Trophoblast cell (in vitro differentiated cells and primary cell): ENCODE results near the gene DNM3.

Experiments used
- DNase-seq, 2 donors: peaks; one replicate each; pipeline ENCODE4 v3.0.0-alpha.2; 2016
- H2AFZ ChIP-seq: 2 replicates; pipeline ENCODE4 v1.6.1; 2013; ENCODE audit warnings: low read length, moderate library complexity, mild to moderate bottlenecking; ENCODE audit not compliant: insufficient read depth, poor library complexity
- H2AK5ac ChIP-seq: 2 replicates; pipeline ENCODE4 v1.6.1; 2013; ENCODE audit warnings: mild to moderate bottlenecking, low read length
- H2BK120ac ChIP-seq: 2 replicates; pipeline ENCODE4 v1.6.1; 2013; ENCODE audit warnings: low read length, mild to moderate bottlenecking, moderate library complexity; ENCODE audit not compliant: insufficient read depth, poor library complexity
- H2BK12ac ChIP-seq: 2 replicates; pipeline ENCODE4 v1.6.1; 2013; ENCODE audit warnings: mild to moderate bottlenecking, low read length, moderate library complexity
- H2BK5ac ChIP-seq: 2 replicates; pipeline ENCODE4 v1.6.1; 2013; ENCODE audit warnings: low read length, low read depth, moderate library complexity, mild to moderate bottlenecking; ENCODE audit not compliant: poor library complexity
- H3K14ac ChIP-seq: 2 replicates; pipeline ENCODE4 v1.6.1; 2013; ENCODE audit warnings: mild to moderate bottlenecking, low read length
- H3K18ac ChIP-seq: 2 replicates; pipeline ENCODE4 v1.6.1; 2013; ENCODE audit warnings: mild to moderate bottlenecking, low read length
- H3K23ac ChIP-seq: 2 replicates; pipeline ENCODE4 v1.6.1; 2013; ENCODE audit warnings: low read length
- H3K27ac ChIP-seq: 2 replicates; pipeline ENCODE4 v1.5.1; 2013; ENCODE audit warnings: low read depth, mild to moderate bottlenecking, inconsistent platforms, low read length, moderate library complexity
- H3K27me3 ChIP-seq: 2 replicates; pipeline ENCODE4 v1.6.1; 2013; ENCODE audit warnings: inconsistent platforms, mild to moderate bottlenecking, low read length, moderate library complexity; ENCODE audit not compliant: insufficient read depth
- H3K36me3 ChIP-seq, 2 experiments: 1 replicate in 1 of 2; 2 replicates in 1 of 2; pipeline ENCODE4 v1.6.1; 2013; ENCODE audit warnings: low read length in 2 of 2, mild to moderate bottlenecking in 2 of 2, moderate library complexity in 1 of 2; ENCODE audit not compliant: insufficient read depth in 2 of 2, control insufficient read depth in 1 of 2
- H3K4ac ChIP-seq: 2 replicates; pipeline ENCODE4 v1.6.1; 2013; ENCODE audit warnings: low read depth, mild to moderate bottlenecking, low read length, moderate library complexity
- H3K4me1 ChIP-seq, 2 experiments: 1 replicate in 1 of 2; 2 replicates in 1 of 2; pipeline ENCODE4 v1.6.1; 2013; ENCODE audit warnings: low read length in 2 of 2, mild to moderate bottlenecking in 2 of 2, moderate library complexity in 1 of 2; ENCODE audit not compliant: insufficient read depth in 2 of 2, control insufficient read depth in 1 of 2
- H3K4me2 ChIP-seq: 2 replicates; pipeline ENCODE4 v1.6.1; 2013; ENCODE audit warnings: inconsistent platforms, mild to moderate bottlenecking, low read length, moderate library complexity
- H3K4me3 ChIP-seq: 2 replicates; pipeline ENCODE4 v1.5.1; 2013; ENCODE audit warnings: mild to moderate bottlenecking, low read depth, low read length, inconsistent platforms
- H3K79me1 ChIP-seq: one replicate; pipeline ENCODE4 v1.6.1; 2013; ENCODE audit warnings: low read length
- H3K79me2 ChIP-seq: 2 replicates; pipeline ENCODE4 v1.6.1; 2013; ENCODE audit warnings: low read length, mild to moderate bottlenecking; ENCODE audit not compliant: control insufficient read depth, insufficient read depth, poor library complexity
- H3K9ac ChIP-seq: 2 replicates; pipeline ENCODE4 v1.6.1; 2013; ENCODE audit warnings: mild to moderate bottlenecking, low read length
- H3K9me3 ChIP-seq: 2 replicates; pipeline ENCODE4 v1.6.1; 2013; ENCODE audit warnings: low read depth, mild to moderate bottlenecking, control low read depth, inconsistent platforms, low read length; ENCODE audit not compliant: insufficient read depth
- H4K12ac ChIP-seq: 2 replicates; pipeline ENCODE4 v1.6.1; 2013; ENCODE audit warnings: low read depth, mild to moderate bottlenecking, low read length, moderate library complexity
- H4K8ac ChIP-seq: 2 replicates; pipeline ENCODE4 v1.6.1; 2013; ENCODE audit warnings: low read depth, mild to moderate bottlenecking, low read length, moderate library complexity
- H4K91ac ChIP-seq: one replicate; pipeline ENCODE4 v1.6.1; 2013; ENCODE audit warnings: low read depth, mild to moderate bottlenecking, low read length, moderate library complexity
- WGBS: extraction: QIAGEN DNeasy Blood & Tissue Kit; methylation state at CpG from one replicate; pipeline ENCODE4 v1.1.7; 2013; ENCODE audit warnings: missing lambda C conversion rate; ENCODE audit not compliant: insufficient read length, insufficient coverage; ENCODE audit errors: extremely low coverage; 5-methylcytosine and 5-hydroxymethylcytosine counted together

Gene DNM3

DNA sequence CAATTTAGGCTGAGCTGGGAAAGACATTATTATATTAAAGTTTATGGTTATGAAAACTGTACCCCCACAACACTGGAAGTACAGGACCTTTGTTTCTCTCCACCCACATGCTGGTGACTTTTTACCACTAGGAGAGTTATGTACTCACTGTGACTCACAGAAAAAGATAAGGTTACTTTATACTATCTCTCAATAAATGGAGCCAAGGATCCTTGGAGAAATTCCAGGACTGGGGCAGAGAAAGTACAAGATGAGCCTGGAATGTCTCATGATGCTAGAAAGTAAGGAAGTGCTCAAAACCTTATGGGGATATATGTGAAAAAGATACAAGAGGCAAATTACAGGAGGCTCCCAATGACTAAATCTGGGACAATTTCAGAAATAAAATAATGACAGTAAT, 515.3 kb downstream of the DNM3 start:
- no peak overlapping the region for H3K4me2 ChIP-seq
- H3K4ac ChIP-seq = no peak overlapping the region
- no peak overlapping the region for H2BK12ac ChIP-seq
- H3K27ac ChIP-seq = no peak overlapping the region
- no peak overlapping the region for H3K4me3 ChIP-seq
- H3K14ac ChIP-seq = no peak overlapping the region
- no peaks in the 10 kb centered on the region for H3K9me3 ChIP-seq
- no peaks in the 10 kb centered on the region for H3K79me2 ChIP-seq
- no peak overlapping the region for H3K18ac ChIP-seq
- DNase-seq = peak; percentile 6 to 24
- H4K12ac ChIP-seq = no peak overlapping the region
- no peak overlapping the region for H2BK5ac ChIP-seq
- no peak overlapping the region for H2BK120ac ChIP-seq
- no peaks in the 10 kb centered on the region for H3K27me3 ChIP-seq
- no peak overlapping the region for H3K9ac ChIP-seq
- peaks cover 9% of the 10 kb centered on the region for H3K79me1 ChIP-seq
- H4K91ac ChIP-seq = no peak overlapping the region
- H3K23ac ChIP-seq = no peak overlapping the region
- H2AK5ac ChIP-seq = no peak overlapping the region
- no peak overlapping the region for H2AFZ ChIP-seq
- no peaks in the 10 kb centered on the region for H3K36me3 ChIP-seq
- no peak overlapping the region for H4K8ac ChIP-seq
- peaks cover 2 to 9% of the 10 kb centered on the region in 2 experiments for H3K4me1 ChIP-seq

DNA sequence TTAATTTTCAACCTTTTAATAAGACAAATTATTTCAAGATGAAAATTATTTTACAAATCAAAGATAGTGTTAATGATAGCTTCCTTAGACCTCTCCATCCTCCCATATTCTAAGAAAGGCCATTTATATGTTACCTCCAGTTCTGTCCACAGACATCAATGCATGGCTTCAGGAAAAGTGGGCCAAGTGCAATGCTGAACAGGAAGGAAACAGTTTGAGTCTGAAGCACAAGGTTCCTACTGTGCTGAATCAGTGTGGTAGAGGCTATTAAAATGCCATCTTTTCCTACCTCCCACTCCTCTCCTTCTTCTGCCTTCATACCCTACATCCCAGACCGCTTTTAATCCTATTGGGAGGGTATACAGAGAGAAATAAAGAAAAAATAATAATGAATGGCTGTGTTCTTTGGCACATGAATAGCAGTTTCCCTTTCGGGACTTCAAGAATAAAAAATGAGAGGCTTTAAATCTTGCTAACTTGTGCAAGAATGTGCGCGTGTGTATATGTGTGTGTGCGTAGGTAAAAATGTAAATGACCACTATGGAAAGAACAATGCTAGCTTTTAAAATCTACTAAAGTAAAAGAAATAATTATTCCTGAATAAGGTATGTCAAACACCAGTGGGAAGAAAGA, 516.6 kb downstream of the DNM3 start:
- no peaks in the 10 kb centered on the region for H3K27me3 ChIP-seq
- no peak overlapping the region for H4K12ac ChIP-seq
- no peak overlapping the region for H3K4me3 ChIP-seq
- no peaks in the 10 kb centered on the region for H3K79me2 ChIP-seq
- H2BK120ac ChIP-seq = peak overlapping the region; percentile 91
- H3K14ac ChIP-seq = peak overlapping the region; percentile 66
- H3K79me1 ChIP-seq = peaks cover 12% of the 10 kb centered on the region
- H3K36me3 ChIP-seq = no peaks in the 10 kb centered on the region
- no peak overlapping the region for H3K9ac ChIP-seq
- H3K4me2 ChIP-seq = no peak overlapping the region
- H2AK5ac ChIP-seq = no peak overlapping the region
- H2BK12ac ChIP-seq = peak overlapping the region; percentile 59
- H3K4ac ChIP-seq = no peak overlapping the region
- H3K23ac ChIP-seq = no peak overlapping the region
- DNase-seq = no peak
- H3K4me1 ChIP-seq = peaks cover 2 to 12% of the 10 kb centered on the region in 2 experiments
- no CpG with 5 or more reads among the region's 5 CpGs for WGBS
- H3K27ac ChIP-seq = peak overlapping the region; percentile 90
- H3K9me3 ChIP-seq = no peaks in the 10 kb centered on the region
- peak overlapping the region; percentile 45 for H4K91ac ChIP-seq
- peak overlapping the region; percentile 6 for H4K8ac ChIP-seq
- peak overlapping the region; percentile 54 for H2BK5ac ChIP-seq
- H3K18ac ChIP-seq = peak overlapping the region; percentile 3
- no peak overlapping the region for H2AFZ ChIP-seq

DNA sequence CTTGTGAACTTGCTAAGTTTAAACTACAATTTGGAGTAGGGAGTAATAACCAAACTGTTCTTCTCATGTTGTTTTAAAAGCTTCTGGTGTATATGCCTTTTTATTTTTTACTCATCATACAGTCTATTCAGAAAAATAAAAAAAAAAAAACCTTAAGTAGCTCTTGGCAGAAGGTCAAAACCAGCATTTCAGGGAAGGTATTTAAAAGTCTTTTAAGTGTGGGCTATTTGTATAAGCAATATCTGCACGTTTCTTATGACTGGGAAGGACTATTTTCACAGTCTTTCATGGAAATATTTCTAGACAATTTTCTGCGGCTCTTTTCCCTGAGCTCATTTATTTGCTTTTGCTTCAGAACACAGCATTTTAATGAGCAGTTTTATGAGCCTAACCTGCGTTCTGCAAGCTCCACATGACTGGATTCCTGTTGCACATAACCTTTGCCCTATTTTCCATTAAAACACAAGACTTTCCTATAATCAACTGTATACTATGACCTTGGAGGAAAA, 518.2 kb downstream of the DNM3 start:
- no peaks in the 10 kb centered on the region for H3K9me3 ChIP-seq
- H3K14ac ChIP-seq = no peak overlapping the region
- no peak overlapping the region for H3K4me3 ChIP-seq
- no peak overlapping the region for H4K91ac ChIP-seq
- H3K9ac ChIP-seq = no peak overlapping the region
- no peak overlapping the region for H4K8ac ChIP-seq
- no peaks in the 10 kb centered on the region for H3K79me2 ChIP-seq
- H2BK12ac ChIP-seq = no peak overlapping the region
- no peak for DNase-seq
- H4K12ac ChIP-seq = no peak overlapping the region
- H3K4me2 ChIP-seq = no peak overlapping the region
- H3K4ac ChIP-seq = no peak overlapping the region
- H3K27ac ChIP-seq = peak overlapping the region; percentile 90
- peaks cover 13% of the 10 kb centered on the region for H3K79me1 ChIP-seq
- H2BK120ac ChIP-seq = no peak overlapping the region
- no peak overlapping the region for H2BK5ac ChIP-seq
- no peak overlapping the region for H3K23ac ChIP-seq
- H2AFZ ChIP-seq = no peak overlapping the region
- H2AK5ac ChIP-seq = no peak overlapping the region
- H3K27me3 ChIP-seq = no peaks in the 10 kb centered on the region
- H3K18ac ChIP-seq = no peak overlapping the region
- H3K36me3 ChIP-seq = no peaks in the 10 kb centered on the region
- no CpG with 5 or more reads among the region's 3 CpGs for WGBS
- peaks cover 0 to 11% of the 10 kb centered on the region in 2 experiments for H3K4me1 ChIP-seq

DNA sequence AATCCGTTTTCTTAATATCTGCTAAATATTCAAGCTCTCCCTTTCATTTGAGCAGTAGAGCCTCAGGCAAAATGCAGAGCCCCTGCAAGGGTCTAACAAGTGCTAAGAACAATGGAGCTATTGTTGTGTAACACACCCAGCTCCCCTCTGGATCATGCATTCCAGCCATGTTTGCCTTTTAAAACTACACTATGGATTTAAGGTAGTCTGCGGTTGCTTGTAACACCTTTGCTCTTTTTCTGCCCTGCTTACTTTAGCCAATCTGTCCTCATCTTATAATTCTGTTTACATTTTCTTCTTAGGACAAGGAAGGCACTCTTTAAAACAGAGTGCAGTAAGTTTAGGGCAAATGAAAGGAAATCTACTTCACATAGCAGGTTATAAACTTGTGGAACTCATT, 519.2 kb downstream of the DNM3 start:
- Histone ChIP-seq H3K4me3 (no peak overlapping the region), H4K8ac (no peak overlapping the region), H3K9ac (no peak overlapping the region), H2AFZ (no peak overlapping the region), H4K91ac (no peak overlapping the region), H4K12ac (no peak overlapping the region), H3K36me3 (no peaks in the 10 kb centered on the region), H3K9me3 (no peaks in the 10 kb centered on the region), H3K18ac (no peak overlapping the region), H2BK5ac (no peak overlapping the region), H2AK5ac (no peak overlapping the region), H3K27ac (peak overlapping the region; percentile 93), H3K14ac (no peak overlapping the region), H3K79me2 (no peaks in the 10 kb centered on the region), H2BK120ac (no peak overlapping the region), H3K79me1 (peaks cover 13% of the 10 kb centered on the region), H2BK12ac (no peak overlapping the region), H3K4me1 (peaks cover 0 to 11% of the 10 kb centered on the region in 2 experiments), H3K23ac (no peak overlapping the region), H3K27me3 (no peaks in the 10 kb centered on the region), H3K4me2 (peak overlapping the region; percentile 3), H3K4ac (no peak overlapping the region)
- no peak for DNase-seq
- no CpG with 5 or more reads among the region's 2 CpGs for WGBS
